Astrocyte (in vitro differentiated cells and primary cell): ENCODE data around the gene EHD1. TPM values are rescaled to one million over a fixed set of nuclear protein-coding genes. Genes with fewer than 3 reads are reported as not detected.

Experiments
- DNase-seq: peaks from one replicate; pipeline ENCODE4 v3.0.0-alpha.2; 2010; ENCODE audit warnings: low read depth
- FAIRE-seq: peaks from 2 replicates; lab custom pipeline; 2011; peaks lifted over from hg19 to GRCh38; lab: Jason Lieb, UNC
- H2AFZ ChIP-seq: 2 replicates; pipeline ENCODE4 v1.6.0; 2012; ENCODE audit warnings: low read depth, low read length, inconsistent platforms
- H3K27ac ChIP-seq: 2 replicates; pipeline ENCODE4 v1.5.1; 2011; ENCODE audit warnings: low read depth, low read length, inconsistent platforms
- H3K27me3 ChIP-seq: 2 replicates; pipeline ENCODE4 v1.6.0; 2011; ENCODE audit warnings: low read length, inconsistent platforms; ENCODE audit not compliant: insufficient read depth
- H3K36me3 ChIP-seq: 2 replicates; pipeline ENCODE4 v1.5.1; 2011; ENCODE audit warnings: low read length, inconsistent platforms; ENCODE audit not compliant: insufficient read depth
- H3K4me1 ChIP-seq: 2 replicates; pipeline ENCODE4 v1.5.1; 2011; ENCODE audit warnings: low read length, inconsistent platforms; ENCODE audit not compliant: insufficient read depth
- H3K4me2 ChIP-seq: 2 replicates; pipeline ENCODE4 v1.6.0; 2012; ENCODE audit warnings: low read length, inconsistent platforms
- H3K4me3 ChIP-seq: 2 replicates; pipeline ENCODE4 v1.5.1; 2011; ENCODE audit warnings: low read depth, mild to moderate bottlenecking, low read length, inconsistent platforms; ENCODE audit not compliant: insufficient read depth
- H3K79me2 ChIP-seq: 2 replicates; pipeline ENCODE4 v1.6.0; 2012; ENCODE audit warnings: mild to moderate bottlenecking, low read length, inconsistent platforms; ENCODE audit not compliant: insufficient read depth
- H3K9ac ChIP-seq: 2 replicates; pipeline ENCODE4 v1.6.0; 2012; ENCODE audit warnings: mild to moderate bottlenecking, low read length, inconsistent platforms
- H3K9me3 ChIP-seq: 2 replicates; pipeline ENCODE4 v1.5.1; 2012; ENCODE audit warnings: low read depth, mild to moderate bottlenecking, low read length, inconsistent platforms; ENCODE audit not compliant: insufficient read depth
- H4K20me1 ChIP-seq: 2 replicates; pipeline ENCODE4 v1.6.0; 2012; ENCODE audit warnings: low read length, inconsistent platforms; ENCODE audit not compliant: insufficient read depth
- H3K27ac Mint-ChIP-seq: one replicate; pipeline ENCODE4 v1.8.0; 2021; ENCODE audit warnings: mild to moderate bottlenecking, mixed read lengths; ENCODE audit not compliant: unreplicated experiment
- H3K27me3 Mint-ChIP-seq: one replicate; pipeline ENCODE4 v1.8.0; 2021; ENCODE audit warnings: low read depth, mixed read lengths; ENCODE audit not compliant: unreplicated experiment
- H3K36me3 Mint-ChIP-seq: one replicate; pipeline ENCODE4 v1.8.0; 2021; ENCODE audit warnings: low read depth, mixed read lengths; ENCODE audit not compliant: unreplicated experiment
- H3K4me1 Mint-ChIP-seq: one replicate; pipeline ENCODE4 v1.8.0; 2021; ENCODE audit warnings: low read depth, mixed read lengths; ENCODE audit not compliant: unreplicated experiment
- H3K4me3 Mint-ChIP-seq: one replicate; pipeline ENCODE4 v1.8.0; 2021; ENCODE audit warnings: mild to moderate bottlenecking, moderate library complexity, mixed read lengths; ENCODE audit not compliant: unreplicated experiment
- H3K9me3 Mint-ChIP-seq: one replicate; pipeline ENCODE4 v1.8.0; 2021; ENCODE audit warnings: mild to moderate bottlenecking, mixed read lengths; ENCODE audit not compliant: unreplicated experiment
- CTCF ChIP-seq: IDR thresholded peaks from 2 replicates; pipeline ENCODE4 v1.5.1; 2011; ENCODE audit warnings: low read depth, mild to moderate bottlenecking, inconsistent platforms, low read length, moderate library complexity; ENCODE audit not compliant: insufficient read depth
- EZH2 ChIP-seq: IDR thresholded peaks from 2 replicates; pipeline ENCODE4 v1.6.1; 2012; ENCODE audit warnings: mild to moderate bottlenecking, low read length, inconsistent platforms; ENCODE audit not compliant: insufficient read depth
- total RNA-seq: library from RNA; stranded (reverse); gene quantifications from 2 replicates; pipeline ENCODE4 v1.2.1, GENCODE V29; 2021

Gene EHD1
- total RNA-seq, 1 donor from 2014 or later: 201 TPM

GRCh38 chr11:64921384-64921783, 43.0 kb upstream of the EHD1 start:
- no peaks in the 10 kb centered on the region for H3K27me3 ChIP-seq
- no peak for FAIRE-seq

GRCh38 chr11:64920124-64920523, 41.7 kb upstream of the EHD1 start:
- no peaks in the 10 kb centered on the region for H3K36me3 Mint-ChIP-seq

More at GRCh38 chr11:64921384-64921783, 43.0 kb upstream of the EHD1 start:
- Histone ChIP-seq H3K4me1 (peaks cover 21% of the 10 kb centered on the region), H2AFZ (no peak overlapping the region), H3K36me3 (no peaks in the 10 kb centered on the region), H3K4me2 (no peak overlapping the region), H3K27ac (no peak overlapping the region), H3K9ac (no peak overlapping the region), H3K9me3 (no peaks in the 10 kb centered on the region), H4K20me1 (peaks cover 7% of the 10 kb centered on the region), H3K4me3 (no peak overlapping the region), H3K79me2 (peaks cover 12% of the 10 kb centered on the region)
- TF ChIP-seq EZH2 (no peak), CTCF (no peak)
- Mint-ChIP-seq H3K27ac (no peak overlapping the region), H3K36me3 (no peaks in the 10 kb centered on the region), H3K4me3 (no peak overlapping the region), H3K27me3 (no peaks in the 10 kb centered on the region), H3K4me1 (peaks cover 3% of the 10 kb centered on the region), H3K9me3 (no peaks in the 10 kb centered on the region)
- DNase-seq: no peak

More at GRCh38 chr11:64920124-64920523, 41.7 kb upstream of the EHD1 start:
- Histone ChIP-seq H3K79me2 (peaks cover 21% of the 10 kb centered on the region), H3K27me3 (no peaks in the 10 kb centered on the region), H3K36me3 (no peaks in the 10 kb centered on the region), H2AFZ (no peak overlapping the region), H3K4me2 (no peak overlapping the region), H3K9me3 (no peaks in the 10 kb centered on the region), H3K4me1 (peaks cover 28% of the 10 kb centered on the region), H4K20me1 (no peaks in the 10 kb centered on the region), H3K9ac (no peak overlapping the region), H3K4me3 (no peak overlapping the region), H3K27ac (no peak overlapping the region)
- no peak overlapping the region for H3K4me3 Mint-ChIP-seq
- H3K9me3 Mint-ChIP-seq: no peaks in the 10 kb centered on the region
- H3K4me1 Mint-ChIP-seq: peaks cover 10% of the 10 kb centered on the region
- H3K27ac Mint-ChIP-seq: no peak overlapping the region
- TF ChIP-seq CTCF (no peak), EZH2 (no peak)
- FAIRE-seq (no peak), DNase-seq (no peak)
- no peaks in the 10 kb centered on the region for H3K27me3 Mint-ChIP-seq
